Epithelial cell of esophagus (primary cell): Measurements from ENCODE around the gene TLR7.

ENCODE experiments used
- DNase-seq: peaks from one replicate; pipeline ENCODE4 v3.0.0; 2010; ENCODE audit warnings: low read depth
- H3K4me3 ChIP-seq: 2 replicates; pipeline ENCODE4 v1.5.1; 2011; ENCODE audit warnings: mild to moderate bottlenecking, low read length, control low read depth
- TF ChIP-seq, protein P1 (sequence below): IDR thresholded peaks from 2 replicates; pipeline ENCODE4 v1.5.1; 2011; ENCODE audit warnings: low read depth, mild to moderate bottlenecking, low read length, control low read depth, inconsistent platforms; ENCODE audit not compliant: insufficient read depth; ENCODE audit errors: missing control alignments

The TLR7 gene

DNA sequence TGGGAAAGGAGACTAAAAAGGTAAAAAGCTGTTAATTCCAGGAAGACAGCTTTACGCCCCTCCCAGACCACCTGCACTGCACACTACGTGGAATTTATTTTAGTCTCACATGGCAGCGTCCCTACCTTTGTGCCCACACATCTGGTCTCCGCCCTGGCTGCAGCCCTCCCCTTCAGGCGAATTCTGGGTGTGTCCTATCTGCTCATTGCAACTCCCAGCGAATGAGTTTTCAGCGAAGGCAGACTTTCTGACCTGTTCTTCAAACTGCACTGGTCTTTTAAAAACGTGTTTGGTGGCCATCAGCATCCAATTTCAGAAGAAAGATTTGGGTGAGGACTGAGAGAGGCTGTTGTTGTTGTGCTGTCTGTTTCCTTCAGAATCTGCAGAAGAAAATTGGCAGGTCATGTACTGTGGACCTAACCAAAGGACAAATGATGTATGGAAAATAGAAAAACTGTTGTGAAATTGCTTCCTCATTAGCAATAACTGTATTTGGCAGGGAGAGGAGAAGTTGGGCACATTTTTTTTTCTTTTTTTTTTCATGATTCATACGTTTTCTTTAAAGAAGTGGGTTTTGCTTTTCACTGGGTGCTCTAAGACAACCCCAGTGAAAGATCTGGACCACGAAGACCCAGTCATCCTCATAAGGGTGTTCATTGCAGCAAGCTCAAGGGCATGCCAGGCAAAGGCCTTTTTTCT, 43.7 kb downstream of the TLR7 start:
- no peak for DNase-seq
- TF ChIP-seq, protein P1, sequence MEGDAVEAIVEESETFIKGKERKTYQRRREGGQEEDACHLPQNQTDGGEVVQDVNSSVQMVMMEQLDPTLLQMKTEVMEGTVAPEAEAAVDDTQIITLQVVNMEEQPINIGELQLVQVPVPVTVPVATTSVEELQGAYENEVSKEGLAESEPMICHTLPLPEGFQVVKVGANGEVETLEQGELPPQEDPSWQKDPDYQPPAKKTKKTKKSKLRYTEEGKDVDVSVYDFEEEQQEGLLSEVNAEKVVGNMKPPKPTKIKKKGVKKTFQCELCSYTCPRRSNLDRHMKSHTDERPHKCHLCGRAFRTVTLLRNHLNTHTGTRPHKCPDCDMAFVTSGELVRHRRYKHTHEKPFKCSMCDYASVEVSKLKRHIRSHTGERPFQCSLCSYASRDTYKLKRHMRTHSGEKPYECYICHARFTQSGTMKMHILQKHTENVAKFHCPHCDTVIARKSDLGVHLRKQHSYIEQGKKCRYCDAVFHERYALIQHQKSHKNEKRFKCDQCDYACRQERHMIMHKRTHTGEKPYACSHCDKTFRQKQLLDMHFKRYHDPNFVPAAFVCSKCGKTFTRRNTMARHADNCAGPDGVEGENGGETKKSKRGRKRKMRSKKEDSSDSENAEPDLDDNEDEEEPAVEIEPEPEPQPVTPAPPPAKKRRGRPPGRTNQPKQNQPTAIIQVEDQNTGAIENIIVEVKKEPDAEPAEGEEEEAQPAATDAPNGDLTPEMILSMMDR, result no peak
- H3K4me3 ChIP-seq, result no peak overlapping the region

DNA sequence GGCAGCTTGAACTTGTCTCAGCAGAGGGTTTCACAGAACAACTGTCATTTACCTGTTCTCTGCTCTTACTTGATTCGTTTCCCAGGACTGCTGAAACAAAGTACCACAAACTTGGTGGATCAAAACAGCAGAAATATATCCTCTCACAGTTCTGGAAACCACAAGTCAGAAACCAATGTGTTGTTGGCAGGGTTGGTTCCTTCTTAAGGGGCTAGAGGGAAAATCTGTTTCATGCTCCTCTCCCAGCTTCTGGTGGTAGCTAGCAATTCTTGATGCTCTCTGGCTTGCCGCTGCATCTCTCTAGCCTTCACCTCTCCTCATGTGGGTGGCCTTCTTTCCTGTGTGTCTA, 44.2 kb downstream of the TLR7 start:
- TF ChIP-seq, protein P1, result no peak
- no peak overlapping the region for H3K4me3 ChIP-seq
- no peak for DNase-seq

DNA sequence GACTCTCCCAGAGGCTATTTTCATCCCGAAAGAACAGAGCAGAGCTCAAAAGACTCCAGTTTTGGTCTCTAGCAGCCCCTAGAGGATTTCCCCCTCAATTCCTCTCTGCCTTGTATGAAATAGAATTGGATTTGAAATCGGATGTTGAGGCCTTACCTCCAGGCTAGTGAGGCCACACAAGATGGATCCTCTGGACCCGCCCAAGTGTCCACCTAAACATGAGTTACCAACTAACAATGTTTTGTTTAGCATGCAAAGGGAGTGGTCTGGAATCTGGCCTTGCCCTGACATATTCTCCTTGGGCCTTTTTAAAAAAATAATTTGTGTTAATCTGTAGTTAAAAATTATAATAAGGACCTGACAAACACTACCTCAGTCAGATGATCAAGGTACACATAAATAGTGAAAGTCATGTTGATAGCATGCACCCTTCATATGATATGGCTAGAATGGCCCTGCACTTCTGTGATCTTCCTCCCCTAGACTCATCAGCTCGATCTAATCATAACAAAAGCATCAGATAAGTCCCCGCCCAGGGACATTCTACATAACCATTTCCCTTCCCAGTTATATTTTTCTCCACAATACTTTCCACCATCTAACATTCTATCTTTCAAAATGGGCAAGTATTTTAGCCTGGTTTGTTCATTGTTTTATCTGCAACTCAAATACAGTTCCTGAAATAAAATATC, 46.1 kb downstream of the TLR7 start:
- TF ChIP-seq, protein P1, result no peak

DNA sequence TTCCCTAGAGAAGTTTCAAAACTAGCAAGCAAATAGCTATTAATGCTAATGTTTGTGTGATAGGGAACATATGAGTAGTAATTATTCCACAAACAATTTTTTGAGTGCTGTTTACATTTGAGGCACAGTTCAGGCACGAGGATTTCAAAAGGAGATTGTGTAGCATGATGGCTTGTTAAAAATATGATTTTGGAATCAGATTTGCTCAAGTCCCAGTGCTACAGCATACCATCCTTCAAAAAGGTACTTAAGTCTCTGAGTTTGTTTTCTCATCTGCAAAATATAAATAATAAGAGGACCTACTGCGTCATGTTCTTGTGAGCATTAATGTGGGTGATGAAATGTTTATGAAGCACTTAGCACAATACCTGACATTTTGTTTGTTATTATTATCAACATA, 50.9 kb downstream of the TLR7 start:
- TF ChIP-seq, protein P1, result no peak
- no peak for DNase-seq
- no peak overlapping the region for H3K4me3 ChIP-seq

More for the DNA sequence above, 46.1 kb downstream of the TLR7 start:
- no peak overlapping the region for H3K4me3 ChIP-seq
- peak; percentile 18 for DNase-seq

DNA sequence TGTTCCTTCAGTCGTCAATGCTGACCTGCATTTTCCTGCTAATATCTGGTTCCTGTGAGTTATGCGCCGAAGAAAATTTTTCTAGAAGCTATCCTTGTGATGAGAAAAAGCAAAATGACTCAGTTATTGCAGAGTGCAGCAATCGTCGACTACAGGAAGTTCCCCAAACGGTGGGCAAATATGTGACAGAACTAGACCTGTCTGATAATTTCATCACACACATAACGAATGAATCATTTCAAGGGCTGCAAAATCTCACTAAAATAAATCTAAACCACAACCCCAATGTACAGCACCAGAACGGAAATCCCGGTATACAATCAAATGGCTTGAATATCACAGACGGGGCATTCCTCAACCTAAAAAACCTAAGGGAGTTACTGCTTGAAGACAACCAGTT, 52.2 kb downstream of the TLR7 start:
- no peak overlapping the region for H3K4me3 ChIP-seq
- DNase-seq, result peak; percentile 73
- TF ChIP-seq, protein P1, result no peak

DNA sequence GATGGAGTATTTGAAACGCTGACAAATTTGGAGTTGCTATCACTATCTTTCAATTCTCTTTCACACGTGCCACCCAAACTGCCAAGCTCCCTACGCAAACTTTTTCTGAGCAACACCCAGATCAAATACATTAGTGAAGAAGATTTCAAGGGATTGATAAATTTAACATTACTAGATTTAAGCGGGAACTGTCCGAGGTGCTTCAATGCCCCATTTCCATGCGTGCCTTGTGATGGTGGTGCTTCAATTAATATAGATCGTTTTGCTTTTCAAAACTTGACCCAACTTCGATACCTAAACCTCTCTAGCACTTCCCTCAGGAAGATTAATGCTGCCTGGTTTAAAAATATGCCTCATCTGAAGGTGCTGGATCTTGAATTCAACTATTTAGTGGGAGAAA, 52.7 kb downstream of the TLR7 start:
- no peak for DNase-seq
- TF ChIP-seq, protein P1, result no peak
- no peak overlapping the region for H3K4me3 ChIP-seq

DNA sequence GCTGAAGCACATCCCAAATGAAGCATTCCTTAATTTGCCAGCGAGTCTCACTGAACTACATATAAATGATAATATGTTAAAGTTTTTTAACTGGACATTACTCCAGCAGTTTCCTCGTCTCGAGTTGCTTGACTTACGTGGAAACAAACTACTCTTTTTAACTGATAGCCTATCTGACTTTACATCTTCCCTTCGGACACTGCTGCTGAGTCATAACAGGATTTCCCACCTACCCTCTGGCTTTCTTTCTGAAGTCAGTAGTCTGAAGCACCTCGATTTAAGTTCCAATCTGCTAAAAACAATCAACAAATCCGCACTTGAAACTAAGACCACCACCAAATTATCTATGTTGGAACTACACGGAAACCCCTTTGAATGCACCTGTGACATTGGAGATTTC, 54.1 kb downstream of the TLR7 start:
- TF ChIP-seq, protein P1, result no peak
- DNase-seq, result no peak
- H3K4me3 ChIP-seq, result no peak overlapping the region
